Activated T-cell treated with anti-CD3 and anti-CD28 coated beads, Interleukin-2, amount 50 U/mL, for 72 hours (primary cell): ENCODE results near the gene OSCP1. TPM values are rescaled to one million over a fixed set of nuclear protein-coding genes. Genes with fewer than 3 reads are reported as not detected.

Experiments
- ATAC-seq, 2 donors: fragments of 150-1000 bp; cut with Tn5 transposase; replicated peaks in 1 of 2; 2 replicates each; pipeline ENCODE4 v1.10.0; 2021; ENCODE audit warnings: moderate library complexity in 2 of 2, mild to moderate bottlenecking in 1 of 2
- DNase-seq, 2 donors: peaks; one replicate each; pipeline ENCODE4 v3.0.0; 2021 to 2022; ENCODE audit warnings: mixed read lengths in 1 of 2
- H3K27ac Mint-ChIP-seq: one replicate; pipeline ENCODE4 v1.8.0; 2022; ENCODE audit warnings: mild to moderate bottlenecking, moderate library complexity, mixed read lengths
- H3K27me3 Mint-ChIP-seq: one replicate; pipeline ENCODE4 v1.8.0; 2022; ENCODE audit warnings: low read depth, mixed read lengths
- H3K36me3 Mint-ChIP-seq, 2 donors: one replicate each; pipeline ENCODE4 v1.8.0; 2022; ENCODE audit warnings: mixed read lengths in 2 of 2, mild to moderate bottlenecking in 1 of 2; ENCODE audit not compliant: insufficient read depth in 2 of 2
- H3K4me1 Mint-ChIP-seq: one replicate; pipeline ENCODE4 v1.8.0; 2022; ENCODE audit warnings: low read depth, mixed read lengths
- H3K4me3 Mint-ChIP-seq, 2 donors: one replicate each; pipeline ENCODE4 v1.8.0; 2022; ENCODE audit warnings: mild to moderate bottlenecking in 2 of 2, mixed read lengths in 2 of 2, moderate library complexity in 2 of 2
- H3K9me3 Mint-ChIP-seq, 2 donors: one replicate each; pipeline ENCODE4 v1.8.0; 2022; ENCODE audit warnings: mixed read lengths in 2 of 2
- total RNA-seq, 2 donors: library from RNA; stranded (reverse); gene quantifications; one replicate each; pipeline ENCODE4 v1.2.3, GENCODE V29; 2022

Gene OSCP1
- total RNA-seq, 2 donors from 2014 or later = 1.4 to 2.1 TPM

GRCh38 chr1:36389261-36389660 is 61.0 kb downstream of the OSCP1 start:
- Mint-ChIP-seq H3K4me3 (no peak overlapping the region), H3K4me1 (peaks cover 46% of the 10 kb centered on the region), H3K36me3 (peaks cover 4 to 25% of the 10 kb centered on the region in 2 donors), H3K9me3 (no peaks in the 10 kb centered on the region), H3K27ac (peak overlapping the region; percentile 54), H3K27me3 (no peaks in the 10 kb centered on the region)
- ATAC-seq = no peak
- no peak for DNase-seq

- Mint-ChIP-seq H3K36me3 (peaks cover 4 to 24% of the 10 kb centered on the region in 2 donors), H3K27me3 (no peaks in the 10 kb centered on the region), H3K9me3 (no peaks in the 10 kb centered on the region), H3K27ac (peak overlapping the region; percentile 82), H3K4me3 (peak overlapping the region; percentile 87 to 94), H3K4me1 (peaks cover 62% of the 10 kb centered on the region)
- DNase-seq (no peak), ATAC-seq (no peak)
These were observed 62.9 kb downstream of the OSCP1 start for GRCh38 chr1:36387141-36387949.

- Mint-ChIP-seq H3K27ac (peak overlapping the region; percentile 82), H3K36me3 (peaks cover 4 to 19% of the 10 kb centered on the region in 2 donors), H3K4me1 (peaks cover 70% of the 10 kb centered on the region), H3K4me3 (peak overlapping the region; percentile 87 to 94), H3K27me3 (no peaks in the 10 kb centered on the region), H3K9me3 (no peaks in the 10 kb centered on the region)
- DNase-seq (peak; percentile 91 to 98), ATAC-seq (peak; percentile 78)
These were observed 63.7 kb downstream of the OSCP1 start for GRCh38 chr1:36386265-36387140.

GRCh38 chr1:36385410-36386264 is 64.6 kb downstream of the OSCP1 start, which contains the start of gene STK40:
TSS of gene STK40 (minus strand) at chr1:36385924. CDS start at chr1:36361332, 24,592 bp downstream.
- peaks cover 79% of the 10 kb centered on the region for H3K4me1 Mint-ChIP-seq
- no peaks in the 10 kb centered on the region for H3K9me3 Mint-ChIP-seq
- peak within 1 kb of the TSS; percentile 87 to 94 for H3K4me3 Mint-ChIP-seq
- peaks cover 2 to 16% of the 10 kb centered on the region in 2 donors for H3K36me3 Mint-ChIP-seq
- H3K27ac Mint-ChIP-seq = peak within 1 kb of the TSS; percentile 93
- ATAC-seq (peak; percentile 87 to 89), DNase-seq (peak; percentile 95 to 98)
- no peaks in the 10 kb centered on the region for H3K27me3 Mint-ChIP-seq

- Mint-ChIP-seq H3K36me3 (peaks cover 2 to 14% of the 10 kb centered on the region in 2 donors), H3K9me3 (no peaks in the 10 kb centered on the region), H3K27ac (peak overlapping the region; percentile 93), H3K4me1 (peaks cover 74% of the 10 kb centered on the region), H3K27me3 (no peaks in the 10 kb centered on the region), H3K4me3 (peak overlapping the region; percentile 87 to 94)
- peak; percentile 33 to 38 for DNase-seq
- ATAC-seq = no peak
These were observed 65.5 kb downstream of the OSCP1 start for GRCh38 chr1:36384542-36385409.

- ATAC-seq = no peak
- H3K27ac Mint-ChIP-seq = peak overlapping the region; percentile 93
- no peaks in the 10 kb centered on the region for H3K9me3 Mint-ChIP-seq
- H3K4me3 Mint-ChIP-seq = peak overlapping the region; percentile 87 to 94
- no peak for DNase-seq
- H3K36me3 Mint-ChIP-seq = peaks cover 2 to 12% of the 10 kb centered on the region in 2 donors
- H3K4me1 Mint-ChIP-seq = peaks cover 71% of the 10 kb centered on the region
- no peaks in the 10 kb centered on the region for H3K27me3 Mint-ChIP-seq
These were observed 67.0 kb downstream of the OSCP1 start for GRCh38 chr1:36383240-36383639.

DNA sequence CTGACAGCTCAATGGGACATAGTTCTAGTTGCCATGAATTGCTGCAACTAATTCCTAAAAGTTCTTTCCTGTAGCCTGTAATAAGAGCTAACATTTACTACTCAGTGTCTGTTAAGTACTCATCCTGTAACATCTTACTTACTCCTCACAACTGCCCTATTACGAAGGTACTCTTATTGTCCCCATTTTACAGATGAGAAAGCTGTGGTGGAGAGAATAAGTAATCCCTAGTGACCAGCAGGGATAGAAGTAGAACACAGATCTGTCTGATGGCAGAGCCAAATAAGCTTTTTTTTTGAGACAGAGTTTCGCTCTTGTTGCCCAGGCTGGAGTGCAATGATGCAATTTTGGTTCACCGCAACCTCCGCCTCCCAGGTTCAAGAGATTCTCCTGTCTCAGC is 67.6 kb downstream of the OSCP1 start:
- ATAC-seq (no peak), DNase-seq (no peak)
- no peak overlapping the region for H3K27ac Mint-ChIP-seq
- H3K4me3 Mint-ChIP-seq = no peak overlapping the region
- no peaks in the 10 kb centered on the region for H3K9me3 Mint-ChIP-seq
- no peaks in the 10 kb centered on the region for H3K27me3 Mint-ChIP-seq
- peaks cover 65% of the 10 kb centered on the region for H3K4me1 Mint-ChIP-seq
- H3K36me3 Mint-ChIP-seq = peaks cover 2 to 12% of the 10 kb centered on the region in 2 donors

GRCh38 chr1:36382231-36382630 is 68.0 kb downstream of the OSCP1 start:
- Mint-ChIP-seq H3K4me3 (no peak overlapping the region), H3K36me3 (peaks cover 2 to 10% of the 10 kb centered on the region in 2 donors), H3K27me3 (no peaks in the 10 kb centered on the region), H3K9me3 (no peaks in the 10 kb centered on the region), H3K27ac (peak overlapping the region; percentile 47), H3K4me1 (peaks cover 61% of the 10 kb centered on the region)
- no peak for ATAC-seq
- DNase-seq = no peak

DNA sequence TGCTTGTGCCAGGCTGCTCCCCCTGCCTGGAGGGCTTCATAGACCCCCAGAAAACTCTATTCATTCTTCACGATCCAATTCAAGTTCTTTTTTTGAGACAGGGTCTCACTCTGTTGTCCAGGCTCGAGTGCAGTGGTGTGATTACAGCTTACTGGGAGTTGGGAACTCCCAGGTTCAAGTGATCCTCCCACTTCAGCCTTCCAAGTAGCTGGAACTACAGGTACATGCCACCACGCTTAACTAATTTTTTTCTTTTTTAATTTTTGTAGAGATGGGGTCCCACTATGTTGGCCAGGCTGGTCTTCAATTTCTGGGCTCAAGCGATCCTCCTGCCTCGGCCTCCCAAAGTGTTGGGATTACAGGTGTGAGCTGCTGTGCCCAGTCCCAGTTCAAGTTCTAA is 68.8 kb downstream of the OSCP1 start:
- no peak for DNase-seq
- peak overlapping the region; percentile 47 for H3K27ac Mint-ChIP-seq
- no peaks in the 10 kb centered on the region for H3K27me3 Mint-ChIP-seq
- H3K4me1 Mint-ChIP-seq = peaks cover 55% of the 10 kb centered on the region
- H3K4me3 Mint-ChIP-seq = no peak overlapping the region
- no peaks in the 10 kb centered on the region for H3K9me3 Mint-ChIP-seq
- H3K36me3 Mint-ChIP-seq = peaks cover 2 to 10% of the 10 kb centered on the region in 2 donors
- no peak for ATAC-seq

GRCh38 chr1:36380782-36381181 is 69.5 kb downstream of the OSCP1 start:
- Mint-ChIP-seq H3K27me3 (no peaks in the 10 kb centered on the region), H3K36me3 (peaks cover 2 to 10% of the 10 kb centered on the region in 2 donors), H3K4me1 (peaks cover 61% of the 10 kb centered on the region), H3K4me3 (no peak overlapping the region), H3K27ac (no peak overlapping the region), H3K9me3 (no peaks in the 10 kb centered on the region)
- ATAC-seq (no peak), DNase-seq (no peak)

- Mint-ChIP-seq H3K4me3 (peak overlapping the region in 1 of 2 donors; percentile 39), H3K36me3 (peaks cover 2 to 10% of the 10 kb centered on the region in 2 donors), H3K27ac (peak overlapping the region; percentile 47), H3K27me3 (no peaks in the 10 kb centered on the region), H3K9me3 (no peaks in the 10 kb centered on the region), H3K4me1 (peaks cover 62% of the 10 kb centered on the region)
- ATAC-seq (no peak), DNase-seq (no peak)
These were observed 70.1 kb downstream of the OSCP1 start for GRCh38 chr1:36380143-36380619.
